DMS53 treated with DMSO at 0.1 percent for 48 hours (cell line): Measurements from ENCODE around the gene GRID1.

Source experiments
- DNase-seq: peaks from one replicate; lab custom pipeline; 2025; ENCODE audit not compliant: unreplicated experiment; lab: John Stamatoyannopoulos, UW

GRID1 gene

DNA sequence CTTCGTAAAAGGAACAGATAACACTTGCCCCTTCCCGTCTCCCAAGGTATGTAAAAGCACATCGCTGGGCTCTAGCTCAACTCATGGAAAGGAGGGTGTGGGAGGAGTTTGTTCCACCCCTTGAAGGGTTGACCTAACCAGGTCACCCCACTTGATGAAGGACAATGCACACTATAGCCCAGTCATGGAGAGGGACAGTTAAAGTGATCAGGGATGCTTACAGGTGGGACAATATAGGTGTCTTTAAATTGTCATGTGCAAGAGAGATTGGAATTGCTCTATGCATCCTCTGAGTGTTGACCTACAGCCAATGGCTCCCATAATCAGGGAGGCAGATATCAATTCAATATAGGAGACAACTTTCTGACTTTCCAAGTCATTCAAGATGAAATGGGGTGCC, 448.2 kb downstream of the GRID1 start:
- DNase-seq = no peak

DNA sequence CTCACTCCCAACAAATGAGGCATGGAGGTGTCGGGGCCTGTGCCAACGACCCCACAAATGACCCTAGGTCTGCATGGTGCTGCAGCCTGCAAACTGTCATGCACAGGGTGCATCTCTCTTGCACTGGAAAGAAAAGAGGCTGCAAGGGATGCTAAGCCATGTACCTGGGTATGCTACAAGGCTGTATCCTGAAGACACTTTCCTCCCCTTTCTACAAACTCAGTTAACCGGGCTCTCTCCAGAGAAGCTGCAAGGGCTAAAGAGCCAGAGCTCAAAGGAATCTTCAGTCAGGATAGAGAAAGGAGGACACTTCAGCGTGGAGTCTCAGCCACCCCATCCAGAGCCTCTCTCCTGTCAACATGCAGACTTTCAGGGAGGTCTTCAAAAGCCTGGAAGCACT, 449.0 kb downstream of the GRID1 start:
- no peak for DNase-seq

DNA sequence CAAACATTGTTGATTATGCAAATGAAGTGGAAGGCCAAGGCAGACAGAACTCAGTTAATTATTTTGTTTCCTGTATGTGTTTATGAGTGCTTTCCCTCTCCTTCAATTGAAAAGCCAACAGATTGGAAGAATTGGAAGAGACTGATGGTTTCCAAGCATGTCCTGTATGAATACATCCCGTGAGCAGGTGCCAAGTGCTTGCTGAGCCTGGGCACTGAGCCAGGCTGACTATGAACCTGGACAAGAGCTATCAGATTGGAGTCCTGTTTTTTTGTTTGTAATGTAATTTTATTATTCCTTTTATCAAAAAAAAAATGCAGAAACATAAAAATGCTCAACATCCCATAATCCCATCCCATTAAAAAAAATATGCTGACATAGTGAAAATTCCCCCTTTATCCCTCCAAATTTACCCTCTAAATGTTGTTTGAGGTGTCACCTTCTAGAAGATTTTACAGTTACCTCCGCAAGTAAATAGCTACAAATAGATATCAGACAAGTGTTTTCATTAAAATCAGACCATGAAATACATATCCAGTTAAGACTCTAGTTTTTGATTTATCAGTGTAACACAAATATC, 449.5 kb downstream of the GRID1 start:
- DNase-seq = peak; percentile 24

- DNase-seq = no peak
Observed at GRCh38 chr10:85916286-85916685, 450.3 kb downstream of the GRID1 start.

GRCh38 chr10:85915245-85915846, 451.2 kb downstream of the GRID1 start:
- no peak for DNase-seq

DNA sequence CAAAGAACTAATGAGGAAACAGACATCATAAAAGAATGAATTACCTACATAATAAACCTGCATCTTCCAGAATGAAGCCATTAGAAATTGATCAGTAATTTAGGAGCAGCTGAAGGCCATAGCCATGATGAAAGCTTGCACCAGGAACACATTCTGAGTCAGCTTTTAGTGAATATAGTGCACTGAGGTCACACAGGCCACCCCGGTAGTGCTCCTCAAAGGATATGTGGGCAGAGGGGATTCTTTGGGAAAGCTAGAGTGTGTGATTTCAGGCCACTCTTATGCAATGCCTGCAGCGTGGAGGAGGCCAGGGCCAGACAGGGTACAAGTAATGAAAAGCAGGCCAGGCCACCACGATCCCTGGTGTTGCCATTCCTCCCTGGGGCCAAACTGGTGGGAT, 451.9 kb downstream of the GRID1 start:
- DNase-seq = no peak

- DNase-seq = no peak
Observed at GRCh38 chr10:85908462-85908861, 458.1 kb downstream of the GRID1 start.

GRCh38 chr10:85902051-85902450, 464.5 kb downstream of the GRID1 start:
- no peak for DNase-seq

DNA sequence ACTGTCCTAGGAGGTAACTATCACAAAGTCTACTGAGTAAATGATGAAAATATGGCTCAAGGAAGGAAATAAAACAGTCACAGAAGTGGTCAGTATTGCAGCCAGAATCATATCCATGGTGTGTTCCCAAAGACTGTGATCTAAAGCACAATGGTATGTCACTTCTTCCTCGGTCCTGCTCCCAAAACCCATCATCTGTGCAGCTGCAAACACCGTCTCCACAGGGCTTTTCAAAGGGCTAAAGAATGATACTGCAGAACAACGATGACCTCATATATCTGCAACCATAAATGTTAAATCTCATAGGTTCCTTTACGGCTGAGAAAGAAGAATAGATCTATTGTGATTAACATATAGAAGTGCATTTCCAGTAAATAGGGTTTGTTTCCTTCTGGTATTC, 465.0 kb downstream of the GRID1 start:
- no peak for DNase-seq

GRCh38 chr10:85900487-85900886, 466.1 kb downstream of the GRID1 start:
- no peak for DNase-seq

DNA sequence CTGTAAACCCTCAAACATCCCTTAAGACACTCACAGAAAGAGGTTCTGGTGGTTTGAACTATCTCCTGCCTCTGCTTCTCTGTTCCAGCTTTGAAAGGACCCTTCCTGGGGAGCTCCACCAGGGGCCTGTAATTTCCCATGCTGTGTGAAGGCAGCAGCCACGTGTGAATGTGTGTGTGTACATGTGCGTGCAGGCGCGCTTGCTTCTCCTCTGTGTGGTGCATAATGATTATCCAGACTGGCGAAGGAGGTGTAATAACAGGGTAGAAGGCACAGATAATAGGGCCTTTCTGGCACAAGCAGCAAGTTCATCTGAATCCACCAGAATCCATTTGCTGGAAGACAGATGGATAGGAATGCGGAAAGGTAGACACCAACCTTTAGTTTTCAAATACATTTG, 466.5 kb downstream of the GRID1 start:
- no peak for DNase-seq

GRCh38 chr10:85891472-85891871, 475.1 kb downstream of the GRID1 start:
- DNase-seq = no peak

- no peak for DNase-seq
Observed at GRCh38 chr10:85888559-85888958, 478.0 kb downstream of the GRID1 start.

DNA sequence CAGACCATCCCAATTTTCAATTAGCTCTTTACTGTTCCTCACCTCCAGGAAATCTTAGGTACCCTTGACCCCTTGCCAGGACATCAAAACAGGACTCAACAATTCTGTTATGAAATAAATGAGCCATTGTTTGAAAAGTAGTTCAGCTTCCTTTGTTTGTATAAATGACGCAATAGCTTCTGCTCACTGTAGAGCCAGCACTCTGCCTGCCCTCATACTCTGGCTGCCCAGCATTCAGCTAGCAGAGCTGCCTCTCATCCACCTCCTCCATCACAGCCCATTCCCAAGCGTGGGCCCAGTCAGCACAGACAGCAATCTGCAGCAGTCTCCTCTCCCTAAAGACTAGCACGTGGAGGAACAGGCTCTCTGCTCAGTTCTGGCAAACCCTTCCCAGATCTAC, 478.6 kb downstream of the GRID1 start:
- DNase-seq = peak; percentile 7

DNA sequence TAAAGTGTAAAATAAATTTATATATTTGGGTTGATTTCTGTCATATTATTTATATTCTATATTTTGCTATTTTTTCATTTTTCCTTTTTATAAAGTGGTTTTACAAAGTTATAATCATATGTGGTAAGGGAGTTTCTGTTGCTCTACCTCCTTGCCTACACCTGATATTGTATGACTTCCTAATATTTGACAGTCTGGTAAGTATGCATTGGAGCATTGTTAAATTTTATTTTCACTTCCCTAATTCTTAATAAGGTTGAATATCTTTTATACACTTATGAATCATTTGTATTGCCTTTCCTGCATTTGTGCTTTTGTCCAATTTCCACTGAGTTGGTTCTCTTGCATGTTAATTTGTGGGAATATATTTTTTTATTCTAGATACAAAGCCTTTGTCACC, 492.4 kb downstream of the GRID1 start:
- no peak for DNase-seq

- no peak for DNase-seq
Observed at GRCh38 chr10:85873063-85873462, 493.5 kb downstream of the GRID1 start.

DNA sequence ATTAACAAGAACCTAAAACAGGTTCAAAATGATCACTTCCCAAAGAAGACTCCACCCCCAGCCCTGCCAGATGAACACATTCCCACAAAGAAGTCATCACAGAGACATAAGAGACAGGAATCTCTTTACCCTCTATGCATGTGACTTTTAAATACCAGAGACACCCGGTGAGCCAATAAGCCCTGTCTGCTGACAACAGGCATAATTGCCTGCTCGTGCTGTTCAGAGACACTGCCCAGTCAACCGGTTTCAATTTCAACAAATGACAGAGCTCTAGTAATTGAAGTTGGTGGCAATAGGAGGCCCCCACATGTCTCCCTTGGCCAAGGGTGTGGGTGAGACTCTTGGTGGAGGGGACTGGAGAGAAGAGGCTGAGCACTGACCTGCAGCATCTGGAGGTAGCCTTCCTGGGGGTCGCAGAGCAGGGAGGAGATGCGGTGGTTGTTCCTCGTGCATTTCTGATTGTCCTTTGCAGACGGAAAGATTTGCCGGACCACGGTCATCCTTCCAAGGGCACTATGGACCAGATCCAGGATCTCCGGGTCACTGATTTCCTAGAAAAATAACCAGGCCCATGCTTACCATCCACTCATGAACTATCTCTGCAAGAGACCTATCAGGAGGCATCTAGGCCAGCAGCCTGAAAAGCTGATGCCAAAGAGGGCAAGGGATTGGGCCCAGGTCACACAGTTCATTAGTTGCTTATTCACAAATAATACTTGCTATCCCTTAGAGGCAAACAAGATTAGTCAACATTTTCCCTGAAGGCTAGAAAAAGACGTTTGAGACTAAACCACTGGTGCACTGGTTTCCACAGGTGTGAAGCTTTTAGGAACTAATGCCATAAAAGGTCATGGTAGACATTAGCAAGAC, 497.7 kb downstream of the GRID1 start:
- no peak for DNase-seq

- no peak for DNase-seq
Observed at GRCh38 chr10:85864868-85865526, 501.6 kb downstream of the GRID1 start.

DNA sequence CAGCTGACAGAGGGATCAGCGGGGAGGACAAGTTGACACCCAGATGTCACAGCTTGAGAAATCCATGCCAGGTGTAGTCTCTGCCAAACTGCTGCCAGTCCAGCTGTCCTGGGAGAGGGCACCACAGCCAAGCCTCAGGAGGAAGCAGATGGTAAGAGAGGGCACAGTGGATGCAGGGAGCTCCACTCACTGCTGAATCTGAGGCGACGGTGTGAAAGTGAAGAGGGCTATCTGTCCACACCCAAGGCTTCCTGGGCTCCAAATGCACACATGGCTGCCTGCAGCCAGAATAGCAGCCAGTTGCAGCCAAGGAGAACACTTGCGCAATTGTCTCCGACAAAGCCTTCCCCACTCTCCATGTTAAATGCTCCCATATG, 502.4 kb downstream of the GRID1 start:
- DNase-seq = no peak

DNA sequence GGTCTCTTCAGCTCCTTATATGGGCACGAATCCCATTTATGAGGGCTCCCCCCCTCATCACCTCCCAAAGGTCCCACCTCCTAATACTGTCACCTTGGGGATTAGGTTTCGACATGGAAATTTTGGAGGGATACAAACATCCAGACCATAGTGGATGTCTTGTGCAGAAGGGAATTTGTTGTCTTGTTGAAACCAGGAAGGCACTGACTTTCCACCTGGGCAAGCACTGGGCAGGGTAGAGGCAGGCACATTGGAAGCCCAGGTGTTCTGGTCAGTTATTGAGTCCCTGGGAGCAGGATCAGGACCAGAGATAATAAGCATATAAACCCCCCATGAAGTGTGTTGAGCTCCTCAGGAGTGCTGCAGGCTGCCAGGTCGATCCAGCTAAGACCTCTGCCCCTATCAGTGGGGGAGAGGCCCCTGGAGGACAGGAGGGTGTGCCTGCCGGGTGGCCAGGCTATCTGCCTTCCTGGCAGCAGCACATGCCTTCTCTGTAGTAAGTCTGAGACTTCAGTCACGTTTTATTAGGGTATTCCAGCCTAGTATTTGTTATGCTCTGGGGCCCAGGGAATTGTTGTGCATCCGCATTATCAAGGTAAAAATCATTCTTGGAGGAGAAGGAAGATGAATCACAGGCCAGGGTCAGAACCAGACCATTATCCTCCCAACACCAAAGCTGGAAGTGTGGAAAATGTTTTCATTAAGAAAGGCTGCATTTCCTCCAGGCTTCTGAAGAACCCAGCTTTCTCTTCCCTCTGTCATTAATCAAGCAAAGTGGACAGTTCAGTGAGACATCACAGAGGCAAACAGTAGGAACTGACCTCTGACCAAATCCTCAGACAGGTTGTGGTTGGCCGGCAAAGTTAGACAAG, 503.1 kb downstream of the GRID1 start:
- DNase-seq = no peak

DNA sequence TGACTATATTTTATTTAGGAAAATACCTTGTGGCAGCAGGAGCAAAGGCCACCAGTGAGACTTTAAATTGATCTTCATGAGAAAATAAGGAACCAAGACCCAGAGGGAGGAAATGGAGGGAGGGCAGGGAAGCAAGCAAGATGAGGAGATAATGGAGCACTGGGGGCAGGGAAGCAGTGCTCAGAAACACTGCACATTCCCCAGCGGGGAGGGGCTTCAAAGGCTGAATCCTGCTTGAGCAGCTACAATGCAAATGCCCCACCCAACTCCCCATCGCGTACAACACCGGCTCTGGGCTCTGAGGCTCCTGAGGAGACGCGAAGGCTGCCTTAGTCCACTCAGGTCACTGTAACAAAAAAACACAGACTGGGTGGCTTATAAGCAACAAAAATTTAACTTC, 503.8 kb downstream of the GRID1 start:
- DNase-seq = no peak
